HL-60 (cell line): Measurements from ENCODE around the gene CLCN3.

ENCODE experiments used
- DNase-seq, 2 experiments: peaks; one replicate each; pipeline ENCODE4 v3.0.0-alpha.2; 2010 to 2020; ENCODE audit warnings: low read depth in 1 of 2, low spot score in 1 of 2
- H3K27ac ChIP-seq: fragments of 250-450 bp; sonication (Bioruptor Pico); replicated peaks from 2 replicates; pipeline ENCODE4 v1.5.1; 2020; ENCODE audit warnings: mild to moderate bottlenecking, moderate library complexity
- H3K27me3 ChIP-seq: fragments of 250-450 bp; sonication (Bioruptor Pico); 2 replicates; pipeline ENCODE4 v1.5.1; 2021; ENCODE audit warnings: mild to moderate bottlenecking, moderate library complexity; ENCODE audit not compliant: insufficient read depth, poor library complexity, severe bottlenecking
- H3K4me3 ChIP-seq: replicated peaks from 2 replicates; pipeline ENCODE4 v1.5.1; 2011; ENCODE audit warnings: mild to moderate bottlenecking, control low read depth, low read length; ENCODE audit not compliant: insufficient read depth
- CTCF ChIP-seq: IDR thresholded peaks from one replicate; pipeline ENCODE4 v1.5.1; 2011; ENCODE audit warnings: low read length, control low read depth, inconsistent platforms; ENCODE audit not compliant: insufficient read depth
- GABPA ChIP-seq: IDR thresholded peaks from 2 replicates; pipeline ENCODE4 v1.6.1; 2012; ENCODE audit warnings: low read depth
- POLR2AphosphoS5 ChIP-seq: IDR thresholded peaks from 2 replicates; pipeline ENCODE4 v1.6.1; 2012; ENCODE audit warnings: low read depth
- REST ChIP-seq: IDR thresholded peaks from 2 replicates; pipeline ENCODE4 v1.6.1; 2012; ENCODE audit warnings: low read depth; ENCODE audit not compliant: insufficient replicate concordance
- SPI1 ChIP-seq: IDR thresholded peaks from 2 replicates; pipeline ENCODE4 v1.6.1; 2012; ENCODE audit warnings: low read depth, mild to moderate bottlenecking, borderline replicate concordance

CLCN3 gene

GRCh38 chr4:169662206-169662605 is 41.8 kb downstream of the CLCN3 start:
- DNase-seq = no peak
- Histone ChIP-seq H3K27ac (no peak overlapping the region), H3K4me3 (no peak overlapping the region), H3K27me3 (no peaks in the 10 kb centered on the region)
- TF ChIP-seq POLR2AphosphoS5 (no peak), SPI1 (no peak), GABPA (no peak)

GRCh38 chr4:169663402-169663801 is 43.0 kb downstream of the CLCN3 start:
- no peak overlapping the region for H3K4me3 ChIP-seq
- DNase-seq = no peak
- no peak for TF ChIP-seq REST
- no peak for TF ChIP-seq POLR2AphosphoS5
- H3K27ac ChIP-seq = no peak overlapping the region
- no peaks in the 10 kb centered on the region for H3K27me3 ChIP-seq

- TF ChIP-seq SPI1 = no peak
- TF ChIP-seq POLR2AphosphoS5 = no peak
- no peak for TF ChIP-seq CTCF
- TF ChIP-seq GABPA = no peak
- no peaks in the 10 kb centered on the region for H3K27me3 ChIP-seq
- DNase-seq = no peak
- H3K4me3 ChIP-seq = no peak overlapping the region
- H3K27ac ChIP-seq = no peak overlapping the region
These were observed 43.5 kb downstream of the CLCN3 start for GRCh38 chr4:169663831-169664230.

GRCh38 chr4:169664615-169665014 is 44.2 kb downstream of the CLCN3 start:
- Histone ChIP-seq H3K27ac (no peak overlapping the region), H3K27me3 (no peaks in the 10 kb centered on the region), H3K4me3 (no peak overlapping the region)
- no peak for DNase-seq
- TF ChIP-seq SPI1 (no peak), REST (no peak), GABPA (no peak), POLR2AphosphoS5 (no peak), CTCF (no peak)

GRCh38 chr4:169665046-169665737 is 44.8 kb downstream of the CLCN3 start:
- DNase-seq = no peak
- Histone ChIP-seq H3K4me3 (no peak overlapping the region), H3K27ac (no peak overlapping the region), H3K27me3 (no peaks in the 10 kb centered on the region)
- no peak for TF ChIP-seq SPI1
- TF ChIP-seq GABPA = no peak
- TF ChIP-seq REST = no peak
- TF ChIP-seq CTCF = no peak
- TF ChIP-seq POLR2AphosphoS5 = no peak
